Adipocyte (in vitro differentiated cells): ENCODE measurements around the gene PDPK1.

Experiments
- DNase-seq: peaks from one replicate; pipeline ENCODE4 v3.0.0-alpha.2; 2015; ENCODE audit warnings: low read depth
- H3K27me3 ChIP-seq: replicated peaks from 2 replicates; pipeline ENCODE4 v1.7.0; 2013; ENCODE audit warnings: mild to moderate bottlenecking, low read length, moderate library complexity; ENCODE audit not compliant: control insufficient read depth, insufficient read depth
- H3K36me3 ChIP-seq: 2 replicates; pipeline ENCODE4 v1.7.0; 2013; ENCODE audit warnings: low read length, mild to moderate bottlenecking, moderate library complexity; ENCODE audit not compliant: control insufficient read depth, insufficient read depth, severe bottlenecking
- H3K4me1 ChIP-seq: 2 replicates; pipeline ENCODE4 v1.7.0; 2013; ENCODE audit warnings: mild to moderate bottlenecking, low read length, moderate library complexity; ENCODE audit not compliant: control insufficient read depth, insufficient read depth
- H3K4me3 ChIP-seq: 2 replicates; pipeline ENCODE4 v1.7.0; 2013; ENCODE audit warnings: mild to moderate bottlenecking, low read length, moderate library complexity
- H3K9ac ChIP-seq: 2 replicates; pipeline ENCODE4 v1.7.0; 2013; ENCODE audit warnings: mild to moderate bottlenecking, low read length, moderate library complexity
- H3K9me3 ChIP-seq: 2 replicates; pipeline ENCODE4 v1.7.0; 2013; ENCODE audit warnings: mild to moderate bottlenecking, low read length, moderate library complexity; ENCODE audit not compliant: control insufficient read depth

PDPK1 gene

GRCh38 chr16:2518823-2519710 lies 18.8 kb upstream of the PDPK1 start:
- no peak for DNase-seq
- H3K9ac ChIP-seq = peak overlapping the region; percentile 69
- no peaks in the 10 kb centered on the region for H3K9me3 ChIP-seq
- peaks cover 17% of the 10 kb centered on the region for H3K36me3 ChIP-seq
- H3K4me1 ChIP-seq = peaks cover 54% of the 10 kb centered on the region
- H3K27me3 ChIP-seq = no peaks in the 10 kb centered on the region
- peak overlapping the region; percentile 44 for H3K4me3 ChIP-seq

- H3K4me3 ChIP-seq = peak overlapping the region; percentile 44
- DNase-seq = no peak
These were observed 18.1 kb upstream of the PDPK1 start for GRCh38 chr16:2519711-2520080.

GRCh38 chr16:2520097-2520783 lies 17.6 kb upstream of the PDPK1 start, which contains the start of gene AMDHD2:
AMDHD2 (plus strand) TSS chr16:2520371; CDS start chr16:2520459, 88 bp downstream.
- Histone ChIP-seq H3K36me3 (peaks cover 28% of the 10 kb centered on the region), H3K9me3 (no peaks in the 10 kb centered on the region), H3K4me1 (peaks cover 52% of the 10 kb centered on the region)

More at GRCh38 chr16:2519711-2520080, 18.1 kb upstream of the PDPK1 start:
- Histone ChIP-seq H3K9me3 (no peaks in the 10 kb centered on the region), H3K36me3 (peaks cover 23% of the 10 kb centered on the region), H3K27me3 (no peaks in the 10 kb centered on the region), H3K4me1 (peaks cover 54% of the 10 kb centered on the region), H3K9ac (peak overlapping the region; percentile 69)

GRCh38 chr16:2520784-2521531 lies 16.9 kb upstream of the PDPK1 start:
- Histone ChIP-seq H3K36me3 (peaks cover 28% of the 10 kb centered on the region), H3K4me1 (peaks cover 45% of the 10 kb centered on the region), H3K9me3 (no peaks in the 10 kb centered on the region), H3K9ac (peak overlapping the region; percentile 87), H3K27me3 (no peaks in the 10 kb centered on the region), H3K4me3 (peak overlapping the region; percentile 84)
- DNase-seq = peak; percentile 34

More at GRCh38 chr16:2520097-2520783, 17.6 kb upstream of the PDPK1 start, which contains the start of gene AMDHD2:
- Histone ChIP-seq H3K27me3 (no peaks in the 10 kb centered on the region), H3K9ac (peak within 1 kb of the TSS; percentile 87), H3K4me3 (peak within 1 kb of the TSS; percentile 84)
- DNase-seq = peak; percentile 97

GRCh38 chr16:2523801-2524231 lies 14.0 kb upstream of the PDPK1 start:
- Histone ChIP-seq H3K4me1 (peaks cover 16% of the 10 kb centered on the region), H3K9ac (no peak overlapping the region), H3K36me3 (peaks cover 50% of the 10 kb centered on the region), H3K9me3 (no peaks in the 10 kb centered on the region), H3K4me3 (no peak overlapping the region), H3K27me3 (no peaks in the 10 kb centered on the region)
- DNase-seq = no peak

GRCh38 chr16:2524339-2524938 lies 13.4 kb upstream of the PDPK1 start:
- no peak overlapping the region for H3K4me3 ChIP-seq
- no peak overlapping the region for H3K9ac ChIP-seq

GRCh38 chr16:2526135-2526534 lies 11.7 kb upstream of the PDPK1 start:
- Histone ChIP-seq H3K4me3 (no peak overlapping the region), H3K9ac (no peak overlapping the region), H3K27me3 (no peaks in the 10 kb centered on the region), H3K4me1 (peaks cover 4% of the 10 kb centered on the region), H3K36me3 (peaks cover 67% of the 10 kb centered on the region), H3K9me3 (no peaks in the 10 kb centered on the region)
- DNase-seq = no peak

More at GRCh38 chr16:2524339-2524938, 13.4 kb upstream of the PDPK1 start:
- H3K27me3 ChIP-seq = no peaks in the 10 kb centered on the region
- H3K4me1 ChIP-seq = peaks cover 10% of the 10 kb centered on the region
- peaks cover 56% of the 10 kb centered on the region for H3K36me3 ChIP-seq
- no peak for DNase-seq
- H3K9me3 ChIP-seq = no peaks in the 10 kb centered on the region

GRCh38 chr16:2527071-2527783 lies 10.6 kb upstream of the PDPK1 start:
- no peak overlapping the region for H3K4me3 ChIP-seq
- H3K9me3 ChIP-seq = no peaks in the 10 kb centered on the region
- peaks cover 67% of the 10 kb centered on the region for H3K36me3 ChIP-seq
- DNase-seq = no peak
- H3K4me1 ChIP-seq = peaks cover 4% of the 10 kb centered on the region
- no peak overlapping the region for H3K9ac ChIP-seq
- H3K27me3 ChIP-seq = no peaks in the 10 kb centered on the region

- Histone ChIP-seq H3K4me3 (no peak overlapping the region), H3K27me3 (no peaks in the 10 kb centered on the region), H3K9ac (no peak overlapping the region), H3K36me3 (peaks cover 64% of the 10 kb centered on the region), H3K4me1 (peaks cover 8% of the 10 kb centered on the region), H3K9me3 (no peaks in the 10 kb centered on the region)
- DNase-seq = no peak
These were observed 10.1 kb upstream of the PDPK1 start for GRCh38 chr16:2527784-2528100.
